ENCODE results near the gene SUMO2. TPM values are rescaled to one million over a fixed set of nuclear protein-coding genes. Genes with fewer than 3 reads are reported as not detected.

Gene SUMO2
- total and polyA plus RNA-seq, 9 of the 15 experiments (the other 6 are each of a cell fraction or from before 2014, with no cell fraction given), result 157 to 733 (median 419) TPM

DNA sequence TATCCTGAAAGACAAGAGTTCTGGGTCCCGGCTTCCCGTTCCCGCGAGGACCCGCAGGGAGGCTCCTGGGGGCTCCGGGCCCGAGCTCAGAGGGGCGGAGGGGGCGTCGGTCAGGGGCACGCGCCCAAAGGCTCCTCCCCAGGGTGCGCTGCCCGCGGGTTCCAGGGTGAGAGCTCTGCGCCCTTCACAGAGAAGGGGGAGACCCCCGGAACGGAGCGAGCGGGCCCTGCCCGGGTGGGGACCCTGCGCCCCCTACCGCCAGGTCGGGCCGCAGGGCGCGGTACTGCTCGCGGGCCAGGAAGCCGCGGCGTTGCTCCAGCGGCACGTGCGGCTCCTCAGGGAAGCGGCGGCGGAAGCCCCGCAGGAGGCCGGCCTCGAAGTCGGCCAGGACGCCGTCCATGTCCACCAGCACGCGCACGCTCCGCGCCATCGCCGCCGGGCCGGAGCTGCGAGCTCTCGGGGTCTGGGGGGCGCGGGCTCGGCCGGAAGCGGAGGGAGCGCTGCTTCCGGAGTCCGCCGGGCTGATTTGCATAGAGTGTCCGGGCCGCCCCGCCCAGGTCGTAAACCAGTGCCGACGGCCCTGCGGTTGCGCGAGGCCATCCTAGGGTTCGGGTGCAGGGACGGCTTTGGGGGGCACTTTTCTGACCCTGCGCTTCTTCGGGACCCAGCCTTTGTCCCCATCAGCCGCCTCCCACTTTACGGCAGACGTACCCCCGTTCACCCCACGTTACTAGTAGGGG, 51.3 kb downstream of the SUMO2 start, which contains the start of gene NT5C (continued):
- TF ChIP-seq ZNF134 (CRISPR knock-in tag; conservative IDR thresholded peaks at IDR 0.05) (0 out of 2 replicates have a peak, but pooled peaks have one; percentile 37), KHSRP (IDR thresholded peaks at IDR 0.05) (no peak), ZFX (CRISPR knock-in tag; IDR thresholded peaks at IDR 0.05) (peak; percentile 88), FOXA3 (CRISPR knock-in tag; conservative IDR thresholded peaks at IDR 0.05 in 1 of 2, IDR thresholded peaks at IDR 0.05 in 1 of 2) (0 out of 4 replicates have a peak, but pooled peaks of 1 of the 2 experiments have one; percentile 47), C11orf30 (IDR thresholded peaks at IDR 0.05; ENCODE audit: low read depth) (no peak; the same call in 1 of the 2 replicates), HNRNPLL (IDR thresholded peaks at IDR 0.05; ENCODE audit: low read depth, low read length, poor library complexity, severe bottlenecking) (peak; percentile 83), PCBP1 (IDR thresholded peaks at IDR 0.05; ENCODE audit: low read depth, low read length, poor library complexity, severe bottlenecking) (no peak), BHLHE40 (IDR thresholded peaks at IDR 0.05; ENCODE audit: low read length) (peak; percentile 99), U2AF1 (optimal IDR thresholded peaks at IDR 0.05; ENCODE audit: low read depth, low read length) (peak; percentile 95), ZBTB1 (CRISPR knock-in tag; IDR thresholded peaks at IDR 0.05; ENCODE audit: borderline replicate concordance, low read depth) (peak; percentile 74)
- TF ChIP-seq, protein P1, sequence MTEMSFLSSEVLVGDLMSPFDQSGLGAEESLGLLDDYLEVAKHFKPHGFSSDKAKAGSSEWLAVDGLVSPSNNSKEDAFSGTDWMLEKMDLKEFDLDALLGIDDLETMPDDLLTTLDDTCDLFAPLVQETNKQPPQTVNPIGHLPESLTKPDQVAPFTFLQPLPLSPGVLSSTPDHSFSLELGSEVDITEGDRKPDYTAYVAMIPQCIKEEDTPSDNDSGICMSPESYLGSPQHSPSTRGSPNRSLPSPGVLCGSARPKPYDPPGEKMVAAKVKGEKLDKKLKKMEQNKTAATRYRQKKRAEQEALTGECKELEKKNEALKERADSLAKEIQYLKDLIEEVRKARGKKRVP (CRISPR knock-in tag; IDR thresholded peaks at IDR 0.05), result peak; percentile 55; the same call in 1 of the 2 replicates
- TF ChIP-seq, protein P2, sequence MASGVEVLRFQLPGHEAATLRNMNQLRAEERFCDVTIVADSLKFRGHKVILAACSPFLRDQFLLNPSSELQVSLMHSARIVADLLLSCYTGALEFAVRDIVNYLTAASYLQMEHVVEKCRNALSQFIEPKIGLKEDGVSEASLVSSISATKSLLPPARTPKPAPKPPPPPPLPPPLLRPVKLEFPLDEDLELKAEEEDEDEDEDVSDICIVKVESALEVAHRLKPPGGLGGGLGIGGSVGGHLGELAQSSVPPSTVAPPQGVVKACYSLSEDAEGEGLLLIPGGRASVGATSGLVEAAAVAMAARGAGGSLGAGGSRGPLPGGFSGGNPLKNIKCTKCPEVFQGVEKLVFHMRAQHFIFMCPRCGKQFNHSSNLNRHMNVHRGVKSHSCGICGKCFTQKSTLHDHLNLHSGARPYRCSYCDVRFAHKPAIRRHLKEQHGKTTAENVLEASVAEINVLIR (CRISPR knock-in tag; IDR thresholded peaks at IDR 0.05), result no peak
- TF ChIP-seq, protein P3, sequence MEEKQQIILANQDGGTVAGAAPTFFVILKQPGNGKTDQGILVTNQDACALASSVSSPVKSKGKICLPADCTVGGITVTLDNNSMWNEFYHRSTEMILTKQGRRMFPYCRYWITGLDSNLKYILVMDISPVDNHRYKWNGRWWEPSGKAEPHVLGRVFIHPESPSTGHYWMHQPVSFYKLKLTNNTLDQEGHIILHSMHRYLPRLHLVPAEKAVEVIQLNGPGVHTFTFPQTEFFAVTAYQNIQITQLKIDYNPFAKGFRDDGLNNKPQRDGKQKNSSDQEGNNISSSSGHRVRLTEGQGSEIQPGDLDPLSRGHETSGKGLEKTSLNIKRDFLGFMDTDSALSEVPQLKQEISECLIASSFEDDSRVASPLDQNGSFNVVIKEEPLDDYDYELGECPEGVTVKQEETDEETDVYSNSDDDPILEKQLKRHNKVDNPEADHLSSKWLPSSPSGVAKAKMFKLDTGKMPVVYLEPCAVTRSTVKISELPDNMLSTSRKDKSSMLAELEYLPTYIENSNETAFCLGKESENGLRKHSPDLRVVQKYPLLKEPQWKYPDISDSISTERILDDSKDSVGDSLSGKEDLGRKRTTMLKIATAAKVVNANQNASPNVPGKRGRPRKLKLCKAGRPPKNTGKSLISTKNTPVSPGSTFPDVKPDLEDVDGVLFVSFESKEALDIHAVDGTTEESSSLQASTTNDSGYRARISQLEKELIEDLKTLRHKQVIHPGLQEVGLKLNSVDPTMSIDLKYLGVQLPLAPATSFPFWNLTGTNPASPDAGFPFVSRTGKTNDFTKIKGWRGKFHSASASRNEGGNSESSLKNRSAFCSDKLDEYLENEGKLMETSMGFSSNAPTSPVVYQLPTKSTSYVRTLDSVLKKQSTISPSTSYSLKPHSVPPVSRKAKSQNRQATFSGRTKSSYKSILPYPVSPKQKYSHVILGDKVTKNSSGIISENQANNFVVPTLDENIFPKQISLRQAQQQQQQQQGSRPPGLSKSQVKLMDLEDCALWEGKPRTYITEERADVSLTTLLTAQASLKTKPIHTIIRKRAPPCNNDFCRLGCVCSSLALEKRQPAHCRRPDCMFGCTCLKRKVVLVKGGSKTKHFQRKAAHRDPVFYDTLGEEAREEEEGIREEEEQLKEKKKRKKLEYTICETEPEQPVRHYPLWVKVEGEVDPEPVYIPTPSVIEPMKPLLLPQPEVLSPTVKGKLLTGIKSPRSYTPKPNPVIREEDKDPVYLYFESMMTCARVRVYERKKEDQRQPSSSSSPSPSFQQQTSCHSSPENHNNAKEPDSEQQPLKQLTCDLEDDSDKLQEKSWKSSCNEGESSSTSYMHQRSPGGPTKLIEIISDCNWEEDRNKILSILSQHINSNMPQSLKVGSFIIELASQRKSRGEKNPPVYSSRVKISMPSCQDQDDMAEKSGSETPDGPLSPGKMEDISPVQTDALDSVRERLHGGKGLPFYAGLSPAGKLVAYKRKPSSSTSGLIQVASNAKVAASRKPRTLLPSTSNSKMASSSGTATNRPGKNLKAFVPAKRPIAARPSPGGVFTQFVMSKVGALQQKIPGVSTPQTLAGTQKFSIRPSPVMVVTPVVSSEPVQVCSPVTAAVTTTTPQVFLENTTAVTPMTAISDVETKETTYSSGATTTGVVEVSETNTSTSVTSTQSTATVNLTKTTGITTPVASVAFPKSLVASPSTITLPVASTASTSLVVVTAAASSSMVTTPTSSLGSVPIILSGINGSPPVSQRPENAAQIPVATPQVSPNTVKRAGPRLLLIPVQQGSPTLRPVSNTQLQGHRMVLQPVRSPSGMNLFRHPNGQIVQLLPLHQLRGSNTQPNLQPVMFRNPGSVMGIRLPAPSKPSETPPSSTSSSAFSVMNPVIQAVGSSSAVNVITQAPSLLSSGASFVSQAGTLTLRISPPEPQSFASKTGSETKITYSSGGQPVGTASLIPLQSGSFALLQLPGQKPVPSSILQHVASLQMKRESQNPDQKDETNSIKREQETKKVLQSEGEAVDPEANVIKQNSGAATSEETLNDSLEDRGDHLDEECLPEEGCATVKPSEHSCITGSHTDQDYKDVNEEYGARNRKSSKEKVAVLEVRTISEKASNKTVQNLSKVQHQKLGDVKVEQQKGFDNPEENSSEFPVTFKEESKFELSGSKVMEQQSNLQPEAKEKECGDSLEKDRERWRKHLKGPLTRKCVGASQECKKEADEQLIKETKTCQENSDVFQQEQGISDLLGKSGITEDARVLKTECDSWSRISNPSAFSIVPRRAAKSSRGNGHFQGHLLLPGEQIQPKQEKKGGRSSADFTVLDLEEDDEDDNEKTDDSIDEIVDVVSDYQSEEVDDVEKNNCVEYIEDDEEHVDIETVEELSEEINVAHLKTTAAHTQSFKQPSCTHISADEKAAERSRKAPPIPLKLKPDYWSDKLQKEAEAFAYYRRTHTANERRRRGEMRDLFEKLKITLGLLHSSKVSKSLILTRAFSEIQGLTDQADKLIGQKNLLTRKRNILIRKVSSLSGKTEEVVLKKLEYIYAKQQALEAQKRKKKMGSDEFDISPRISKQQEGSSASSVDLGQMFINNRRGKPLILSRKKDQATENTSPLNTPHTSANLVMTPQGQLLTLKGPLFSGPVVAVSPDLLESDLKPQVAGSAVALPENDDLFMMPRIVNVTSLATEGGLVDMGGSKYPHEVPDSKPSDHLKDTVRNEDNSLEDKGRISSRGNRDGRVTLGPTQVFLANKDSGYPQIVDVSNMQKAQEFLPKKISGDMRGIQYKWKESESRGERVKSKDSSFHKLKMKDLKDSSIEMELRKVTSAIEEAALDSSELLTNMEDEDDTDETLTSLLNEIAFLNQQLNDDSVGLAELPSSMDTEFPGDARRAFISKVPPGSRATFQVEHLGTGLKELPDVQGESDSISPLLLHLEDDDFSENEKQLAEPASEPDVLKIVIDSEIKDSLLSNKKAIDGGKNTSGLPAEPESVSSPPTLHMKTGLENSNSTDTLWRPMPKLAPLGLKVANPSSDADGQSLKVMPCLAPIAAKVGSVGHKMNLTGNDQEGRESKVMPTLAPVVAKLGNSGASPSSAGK (IDR thresholded peaks at IDR 0.05), result peak; percentile 79

Measured in K562 (cell line).